WTC11 (cell line): ENCODE data around the gene CFAP299.

Experiments used
- ELF4 ChIP-seq: sonication (generic); formaldehyde crosslinking; IDR thresholded peaks from 2 replicates; pipeline ENCODE4 v1.8.1; 2022; ENCODE audit warnings: low read depth, mild to moderate bottlenecking, moderate library complexity, missing genetic modification reagents
- GABPB1 ChIP-seq: sonication (generic); formaldehyde crosslinking; IDR thresholded peaks from 2 replicates; pipeline ENCODE4 v1.8.1; 2023; ENCODE audit warnings: mild to moderate bottlenecking, missing genetic modification reagents
- JUN ChIP-seq: sonication (generic); formaldehyde crosslinking; IDR thresholded peaks from 2 replicates; pipeline ENCODE4 v1.8.0; 2023; ENCODE audit warnings: mild to moderate bottlenecking, missing genetic modification reagents
- SP1 ChIP-seq: sonication (generic); formaldehyde crosslinking; conservative IDR thresholded peaks from 2 replicates; pipeline ENCODE4 v1.8.1; 2022; ENCODE audit warnings: missing genetic modification reagents
- TF ChIP-seq, protein P1 (sequence below): fragments of 200-600 bp; IDR thresholded peaks from 2 replicates; pipeline ENCODE4 v1.8.0; 2022; ENCODE audit warnings: antibody characterized with exemption
- TF ChIP-seq, protein P2 (sequence below): fragments of 250-450 bp; sonication (Bioruptor Pico); IDR thresholded peaks from 2 replicates; pipeline ENCODE4 v1.9.0; 2021; ENCODE audit warnings: mild to moderate bottlenecking
- TF ChIP-seq, protein P3 (sequence below): sonication (generic); formaldehyde crosslinking; IDR thresholded peaks from 2 replicates; pipeline ENCODE4 v1.8.0; 2022; ENCODE audit warnings: mild to moderate bottlenecking, missing genetic modification reagents

DNA sequence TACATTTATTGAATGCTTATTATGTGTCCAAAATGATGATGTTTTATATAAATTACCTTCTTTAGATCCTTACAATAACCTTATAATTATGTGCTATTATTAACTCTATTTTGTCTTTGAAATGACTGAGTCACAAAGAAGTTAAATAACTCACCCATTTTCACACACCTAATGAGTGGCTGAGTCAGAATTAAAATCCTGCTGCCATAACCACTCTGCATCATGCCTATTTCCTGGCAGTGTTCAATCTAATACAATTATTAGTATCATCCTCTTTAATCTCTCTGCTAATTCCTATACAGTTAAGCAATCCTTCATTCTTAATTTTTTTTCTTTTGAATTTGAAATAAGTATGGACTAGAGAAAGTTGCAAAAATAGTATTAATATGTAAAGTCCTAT lies 342.9 kb downstream of the CFAP299 start:
- TF ChIP-seq, protein P1, sequence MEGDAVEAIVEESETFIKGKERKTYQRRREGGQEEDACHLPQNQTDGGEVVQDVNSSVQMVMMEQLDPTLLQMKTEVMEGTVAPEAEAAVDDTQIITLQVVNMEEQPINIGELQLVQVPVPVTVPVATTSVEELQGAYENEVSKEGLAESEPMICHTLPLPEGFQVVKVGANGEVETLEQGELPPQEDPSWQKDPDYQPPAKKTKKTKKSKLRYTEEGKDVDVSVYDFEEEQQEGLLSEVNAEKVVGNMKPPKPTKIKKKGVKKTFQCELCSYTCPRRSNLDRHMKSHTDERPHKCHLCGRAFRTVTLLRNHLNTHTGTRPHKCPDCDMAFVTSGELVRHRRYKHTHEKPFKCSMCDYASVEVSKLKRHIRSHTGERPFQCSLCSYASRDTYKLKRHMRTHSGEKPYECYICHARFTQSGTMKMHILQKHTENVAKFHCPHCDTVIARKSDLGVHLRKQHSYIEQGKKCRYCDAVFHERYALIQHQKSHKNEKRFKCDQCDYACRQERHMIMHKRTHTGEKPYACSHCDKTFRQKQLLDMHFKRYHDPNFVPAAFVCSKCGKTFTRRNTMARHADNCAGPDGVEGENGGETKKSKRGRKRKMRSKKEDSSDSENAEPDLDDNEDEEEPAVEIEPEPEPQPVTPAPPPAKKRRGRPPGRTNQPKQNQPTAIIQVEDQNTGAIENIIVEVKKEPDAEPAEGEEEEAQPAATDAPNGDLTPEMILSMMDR = no peak
- no peak for TF ChIP-seq SP1
- no peak for TF ChIP-seq GABPB1 (CRISPR knock-in tag)
- TF ChIP-seq ELF4 (CRISPR knock-in tag) = no peak
- TF ChIP-seq, protein P2, sequence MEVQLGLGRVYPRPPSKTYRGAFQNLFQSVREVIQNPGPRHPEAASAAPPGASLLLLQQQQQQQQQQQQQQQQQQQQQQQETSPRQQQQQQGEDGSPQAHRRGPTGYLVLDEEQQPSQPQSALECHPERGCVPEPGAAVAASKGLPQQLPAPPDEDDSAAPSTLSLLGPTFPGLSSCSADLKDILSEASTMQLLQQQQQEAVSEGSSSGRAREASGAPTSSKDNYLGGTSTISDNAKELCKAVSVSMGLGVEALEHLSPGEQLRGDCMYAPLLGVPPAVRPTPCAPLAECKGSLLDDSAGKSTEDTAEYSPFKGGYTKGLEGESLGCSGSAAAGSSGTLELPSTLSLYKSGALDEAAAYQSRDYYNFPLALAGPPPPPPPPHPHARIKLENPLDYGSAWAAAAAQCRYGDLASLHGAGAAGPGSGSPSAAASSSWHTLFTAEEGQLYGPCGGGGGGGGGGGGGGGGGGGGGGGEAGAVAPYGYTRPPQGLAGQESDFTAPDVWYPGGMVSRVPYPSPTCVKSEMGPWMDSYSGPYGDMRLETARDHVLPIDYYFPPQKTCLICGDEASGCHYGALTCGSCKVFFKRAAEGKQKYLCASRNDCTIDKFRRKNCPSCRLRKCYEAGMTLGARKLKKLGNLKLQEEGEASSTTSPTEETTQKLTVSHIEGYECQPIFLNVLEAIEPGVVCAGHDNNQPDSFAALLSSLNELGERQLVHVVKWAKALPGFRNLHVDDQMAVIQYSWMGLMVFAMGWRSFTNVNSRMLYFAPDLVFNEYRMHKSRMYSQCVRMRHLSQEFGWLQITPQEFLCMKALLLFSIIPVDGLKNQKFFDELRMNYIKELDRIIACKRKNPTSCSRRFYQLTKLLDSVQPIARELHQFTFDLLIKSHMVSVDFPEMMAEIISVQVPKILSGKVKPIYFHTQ = no peak
- TF ChIP-seq JUN (CRISPR knock-in tag) = no peak
- TF ChIP-seq, protein P3, sequence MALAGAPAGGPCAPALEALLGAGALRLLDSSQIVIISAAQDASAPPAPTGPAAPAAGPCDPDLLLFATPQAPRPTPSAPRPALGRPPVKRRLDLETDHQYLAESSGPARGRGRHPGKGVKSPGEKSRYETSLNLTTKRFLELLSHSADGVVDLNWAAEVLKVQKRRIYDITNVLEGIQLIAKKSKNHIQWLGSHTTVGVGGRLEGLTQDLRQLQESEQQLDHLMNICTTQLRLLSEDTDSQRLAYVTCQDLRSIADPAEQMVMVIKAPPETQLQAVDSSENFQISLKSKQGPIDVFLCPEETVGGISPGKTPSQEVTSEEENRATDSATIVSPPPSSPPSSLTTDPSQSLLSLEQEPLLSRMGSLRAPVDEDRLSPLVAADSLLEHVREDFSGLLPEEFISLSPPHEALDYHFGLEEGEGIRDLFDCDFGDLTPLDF (CRISPR knock-in tag) = no peak
